ENCODE measurements around the gene UVSSA. TPM values are rescaled to one million over a fixed set of nuclear protein-coding genes. Genes with fewer than 3 reads are reported as not detected.

UVSSA gene
- total and polyA plus RNA-seq, 7 donors = 1.8 to 18.7 (median 8.7) TPM

GRCh38 chr4:1353186-1354055 is 6.4 kb downstream of the UVSSA start:
- peaks cover 0 to 59% (median 24%) of the 10 kb centered on the region in 4 donors for H3K36me3 ChIP-seq
- H3K9me3 ChIP-seq = no peaks in the 10 kb centered on the region
- no peak overlapping the region for H3K27ac ChIP-seq
- peaks cover 0 to 33% (median 13%) of the 10 kb centered on the region in 4 donors for H3K4me1 ChIP-seq
- DNase-seq = no peak
- TF ChIP-seq CTCF (IDR thresholded peaks at IDR 0.05) (no peak), EP300 (IDR thresholded peaks at IDR 0.05) (no peak), POLR2AphosphoS5 (IDR thresholded peaks at IDR 0.05) (no peak), POLR2A (IDR thresholded peaks at IDR 0.05) (no peak)
- H3K4me3 ChIP-seq = no peak overlapping the region
- 87 to 91% methylated on average over 30 of the region's 30 CpGs for WGBS, 2 donors
- no peaks in the 10 kb centered on the region for H3K27me3 ChIP-seq
- intact Hi-C loops (cut with DNase I) = loop anchor here (2.0 to 10.0 kb wide), 2 partner anchors 161 to 223 kb away; no protein-coding TSS in a partner anchor

GRCh38 chr4:1354136-1354982 is 7.4 kb downstream of the UVSSA start:
- TF ChIP-seq POLR2AphosphoS5 (IDR thresholded peaks at IDR 0.05) (no peak), CTCF (IDR thresholded peaks at IDR 0.05) (no peak), POLR2A (IDR thresholded peaks at IDR 0.05) (no peak), EP300 (IDR thresholded peaks at IDR 0.05) (no peak)
- Histone ChIP-seq H3K36me3 (peaks cover 0 to 68% (median 26%) of the 10 kb centered on the region in 4 donors), H3K9me3 (no peaks in the 10 kb centered on the region), H3K4me3 (no peak overlapping the region), H3K27ac (no peak overlapping the region), H3K4me1 (peaks cover 0 to 24% (median 8%) of the 10 kb centered on the region in 4 donors), H3K27me3 (no peaks in the 10 kb centered on the region)
- no peak for DNase-seq
- WGBS, 2 donors = 92% methylated on average over 36 of the region's 36 CpGs
- intact Hi-C loops (cut with DNase I) = loop anchor here (10.0 kb wide), 1 partner anchor 160 kb away; no protein-coding TSS in a partner anchor

- Histone ChIP-seq H3K4me1 (peaks cover 0 to 18% (median 8%) of the 10 kb centered on the region in 4 donors), H3K36me3 (peaks cover 0 to 64% (median 22%) of the 10 kb centered on the region in 4 donors), H3K9me3 (no peaks in the 10 kb centered on the region), H3K27ac (no peak overlapping the region), H3K4me3 (no peak overlapping the region), H3K27me3 (no peaks in the 10 kb centered on the region)
- DNase-seq = no peak
- 94 to 96% methylated on average over 18 of the region's 18 CpGs for WGBS, 2 donors
- TF ChIP-seq CTCF (IDR thresholded peaks at IDR 0.05) (no peak), POLR2AphosphoS5 (IDR thresholded peaks at IDR 0.05) (no peak), EP300 (IDR thresholded peaks at IDR 0.05) (no peak), POLR2A (IDR thresholded peaks at IDR 0.05) (no peak)
- intact Hi-C loops (cut with DNase I) = loop anchor here (10.0 kb wide), 1 partner anchor 160 kb away; no protein-coding TSS in a partner anchor
Observed at GRCh38 chr4:1354983-1355275, 7.9 kb downstream of the UVSSA start.

- no peak for TF ChIP-seq POLR2A (IDR thresholded peaks at IDR 0.05)
- no peak for TF ChIP-seq POLR2AphosphoS5 (IDR thresholded peaks at IDR 0.05)
- no peak for TF ChIP-seq CTCF (IDR thresholded peaks at IDR 0.05)
- no peak for TF ChIP-seq EP300 (IDR thresholded peaks at IDR 0.05)
Observed at GRCh38 chr4:1355378-1355777, 8.4 kb downstream of the UVSSA start.

More at GRCh38 chr4:1355378-1355777, 8.4 kb downstream of the UVSSA start:
- Histone ChIP-seq H3K4me1 (peaks cover 0 to 16% (median 8%) of the 10 kb centered on the region in 4 donors), H3K27me3 (no peaks in the 10 kb centered on the region), H3K9me3 (no peaks in the 10 kb centered on the region), H3K4me3 (no peak overlapping the region), H3K27ac (no peak overlapping the region), H3K36me3 (peaks cover 0 to 60% (median 19%) of the 10 kb centered on the region in 4 donors)
- WGBS, 2 donors = 92 to 95% methylated on average over 14 of the region's 14 CpGs
- DNase-seq = no peak
- intact Hi-C loops (cut with DNase I) = loop anchor here (10.0 kb wide), 1 partner anchor 159 kb away; no protein-coding TSS in a partner anchor

All from sigmoid colon (tissue), 7 donors.